Spleen (tissue), 7 donors: Measurements from ENCODE around the gene NPBWR2.

ENCODE experiments used
- POLR2A ChIP-seq, 3 donors: fragments of 450-650 bp; IDR thresholded peaks; one replicate each; pipeline ENCODE4 v1.5.1; 2017; ENCODE audit warnings: antibody characterized with exemption in 3 of 3, mild to moderate bottlenecking in 1 of 3
- TF ChIP-seq, protein P1 (sequence below), 11 experiments: fragments of 200-600 bp in 7 of 11; fragments of 450-650 bp in 4 of 11; sonication (generic) in 4 of 11; IDR thresholded peaks in 8 of 11; conservative IDR thresholded peaks in 3 of 11; 1 replicate in 7 of 11; 2 replicates in 4 of 11; pipeline versions ENCODE4 v1.4.0 to v1.8.0; 2016 to 2021; ENCODE audit warnings: antibody characterized with exemption in 11 of 11, inconsistent platforms in 4 of 11, mild to moderate bottlenecking in 1 of 11
- donor health status: DM: no; HTN: no; CAD: no; lungs with moderate emphysema.
- donor health status: DM: no; HTN: no; CAD: no.
- donor health status: DM: no; HTN: no; CAD: no.

DNA sequence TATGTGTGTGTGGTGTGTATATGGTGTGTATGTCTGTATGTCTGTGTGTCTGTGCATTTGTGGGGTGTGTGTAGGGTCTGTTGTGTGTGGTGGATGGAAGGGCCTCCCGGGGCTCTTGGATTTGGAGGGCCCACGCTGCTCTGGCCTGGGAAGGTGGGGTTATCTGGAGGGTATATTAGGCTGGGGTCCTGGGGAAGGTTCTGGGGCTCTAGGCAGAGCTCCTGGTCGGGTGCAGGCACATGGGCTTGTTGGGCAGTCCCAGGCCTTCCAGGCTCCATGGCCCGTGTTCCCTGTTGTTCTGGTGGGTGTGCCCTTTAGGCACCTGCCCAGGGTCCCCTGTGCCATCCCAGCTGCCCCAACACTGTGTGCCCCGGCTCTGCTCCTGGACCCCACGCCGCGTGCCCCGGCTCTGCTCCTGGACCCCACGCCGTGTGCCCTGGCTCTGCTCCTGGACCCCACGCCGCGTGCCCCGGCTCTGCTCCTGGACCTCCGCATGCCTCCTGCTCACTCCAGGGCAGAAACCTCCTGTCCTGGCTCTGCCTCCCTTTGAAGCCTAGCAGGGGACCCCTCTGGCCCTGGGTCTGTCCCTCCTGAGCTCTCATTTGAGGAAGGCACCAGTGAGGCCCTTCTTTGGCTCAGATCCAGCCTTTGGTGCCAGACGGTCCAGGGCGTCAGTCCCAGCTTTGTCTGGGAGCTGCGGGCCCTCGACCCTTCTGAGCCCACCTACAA lies 46.7 kb upstream of the NPBWR2 start:
- TF ChIP-seq, protein P1, sequence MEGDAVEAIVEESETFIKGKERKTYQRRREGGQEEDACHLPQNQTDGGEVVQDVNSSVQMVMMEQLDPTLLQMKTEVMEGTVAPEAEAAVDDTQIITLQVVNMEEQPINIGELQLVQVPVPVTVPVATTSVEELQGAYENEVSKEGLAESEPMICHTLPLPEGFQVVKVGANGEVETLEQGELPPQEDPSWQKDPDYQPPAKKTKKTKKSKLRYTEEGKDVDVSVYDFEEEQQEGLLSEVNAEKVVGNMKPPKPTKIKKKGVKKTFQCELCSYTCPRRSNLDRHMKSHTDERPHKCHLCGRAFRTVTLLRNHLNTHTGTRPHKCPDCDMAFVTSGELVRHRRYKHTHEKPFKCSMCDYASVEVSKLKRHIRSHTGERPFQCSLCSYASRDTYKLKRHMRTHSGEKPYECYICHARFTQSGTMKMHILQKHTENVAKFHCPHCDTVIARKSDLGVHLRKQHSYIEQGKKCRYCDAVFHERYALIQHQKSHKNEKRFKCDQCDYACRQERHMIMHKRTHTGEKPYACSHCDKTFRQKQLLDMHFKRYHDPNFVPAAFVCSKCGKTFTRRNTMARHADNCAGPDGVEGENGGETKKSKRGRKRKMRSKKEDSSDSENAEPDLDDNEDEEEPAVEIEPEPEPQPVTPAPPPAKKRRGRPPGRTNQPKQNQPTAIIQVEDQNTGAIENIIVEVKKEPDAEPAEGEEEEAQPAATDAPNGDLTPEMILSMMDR (IDR thresholded peaks at IDR 0.05 in 8 of 11, conservative IDR thresholded peaks at IDR 0.05 in 3 of 11) = no peak
- TF ChIP-seq POLR2A (IDR thresholded peaks at IDR 0.05) = no peak
